K562 (cell line): Measurements from ENCODE around the gene CMIP. TPM values are rescaled to one million over a fixed set of nuclear protein-coding genes. Genes with fewer than 3 reads are reported as not detected.

ENCODE experiments used
- ATAC-seq: fragments of 200-7000 bp; cut with Tn5 transposase; 3 replicates; pipeline ENCODE4 v1.9.1; 2020; ENCODE audit warnings: moderate library complexity
- BruUV-seq: library from RNA; stranded (reverse); fragments of 400-500 nt; replicated peaks from 2 replicates; lab custom pipeline; 2021; lab: Mats Ljungman, UMichigan
- CTCF ChIA-PET: fragments of 300-600 bp; formaldehyde crosslinking; extraction: SDS; loops from one replicate; lab custom pipeline; 2021; ENCODE audit warnings: low intra/inter-chr PET ratio; lab: Yijun Ruan, JAX
- POLR2A ChIA-PET: fragments of 300-600, 350-650 bp; sonication (Branson Sonifier 250); formaldehyde crosslinking; extraction: SDS; loops from one replicate; lab custom pipeline; 2021; ENCODE audit warnings: antibody characterized with exemption, inconsistent platforms; lab: Yijun Ruan, JAX
- DNase-seq, 4 experiments: peaks; one replicate each; pipeline versions ENCODE4 v3.0.0 to v3.0.0-alpha.2; 2011 to 2018; ENCODE audit warnings: low spot score in 3 of 4, mixed read lengths in 3 of 4; ENCODE audit errors: extremely low read depth in 1 of 4
- FAIRE-seq: peaks from 2 replicates; lab custom pipeline; 2011; peaks lifted over from hg19 to GRCh38; lab: Jason Lieb, UNC
- H2AFZ ChIP-seq: 2 replicates; pipeline ENCODE4 v1.6.0; 2011; ENCODE audit warnings: low read depth, low read length, control low read depth, inconsistent platforms
- H3K27ac ChIP-seq: fragments of 200-600 bp; 3 replicates; pipeline ENCODE4 v1.8.0; 2011; ENCODE audit warnings: low read depth, mild to moderate bottlenecking, control low read depth, inconsistent platforms, low read length, moderate library complexity, mixed read lengths; ENCODE audit errors: extremely low read depth
- H3K27me3 ChIP-seq, 2 experiments: fragments of 300-600 bp in 1 of 2; 2 replicates in 1 of 2; 3 replicates in 1 of 2; pipeline versions ENCODE4 v1.6.0 to v1.8.0; 2011; ENCODE audit warnings: inconsistent platforms in 2 of 2, low read length in 2 of 2, mild to moderate bottlenecking in 1 of 2, mixed read lengths in 1 of 2, moderate library complexity in 1 of 2; ENCODE audit not compliant: control insufficient read depth in 2 of 2, insufficient read depth in 2 of 2
- H3K36me3 ChIP-seq: fragments of 300-600 bp; 3 replicates; pipeline ENCODE4 v1.8.0; 2011; ENCODE audit warnings: mild to moderate bottlenecking, low read length, inconsistent platforms; ENCODE audit not compliant: control insufficient read depth, insufficient read depth
- H3K4me1 ChIP-seq, 2 experiments: fragments of 200-600 bp in 1 of 2; replicated peaks in 1 of 2; 2 replicates in 1 of 2; 3 replicates in 1 of 2; pipeline versions ENCODE4 v1.5.1 to v1.8.0; 2011; ENCODE audit warnings: inconsistent platforms in 2 of 2, low read length in 2 of 2, mild to moderate bottlenecking in 1 of 2, mixed read lengths in 1 of 2, moderate library complexity in 1 of 2; ENCODE audit not compliant: control insufficient read depth in 2 of 2, insufficient read depth in 2 of 2
- H3K4me2 ChIP-seq: 2 replicates; pipeline ENCODE4 v1.6.1; 2011; ENCODE audit warnings: low read length, control low read depth, inconsistent platforms, mixed read lengths; ENCODE audit not compliant: insufficient read depth
- H3K4me3 ChIP-seq: fragments of 200-600 bp; sonication (generic), shearing (Covaris generic); 2 replicates; pipeline ENCODE4 v1.5.1; 2016; ENCODE audit warnings: control low read depth, inconsistent platforms
- H3K79me2 ChIP-seq: fragments of 200-600 bp; 3 replicates; pipeline ENCODE4 v1.8.0; 2011; ENCODE audit warnings: low read length, inconsistent platforms; ENCODE audit not compliant: control insufficient read depth, insufficient read depth
- H3K9ac ChIP-seq, 2 experiments: 2 replicates each; pipeline versions ENCODE4 v1.6.0 to v1.6.1; 2011; ENCODE audit warnings: low read depth in 2 of 2, low read length in 2 of 2, control low read depth in 1 of 2, inconsistent platforms in 1 of 2, mild to moderate bottlenecking in 1 of 2, mixed read lengths in 1 of 2; ENCODE audit not compliant: insufficient read depth in 1 of 2
- H3K9me1 ChIP-seq: one replicate; pipeline ENCODE4 v1.6.0; 2011; ENCODE audit warnings: inconsistent platforms, mild to moderate bottlenecking, low read length, moderate library complexity; ENCODE audit not compliant: control insufficient read depth, insufficient read depth
- H3K9me3 ChIP-seq: replicated peaks from 2 replicates; pipeline ENCODE4 v1.5.1; 2011; ENCODE audit warnings: low read depth, low read length, inconsistent platforms; ENCODE audit not compliant: control insufficient read depth, insufficient read depth
- H4K20me1 ChIP-seq: replicated peaks from 2 replicates; pipeline ENCODE4 v1.6.1; 2011; ENCODE audit warnings: low read length, inconsistent platforms, mixed read lengths; ENCODE audit not compliant: control insufficient read depth, insufficient read depth
- ARID3B ChIP-seq: fragments of 250-450 bp; sonication (Bioruptor Pico); IDR thresholded peaks from 2 replicates; pipeline ENCODE4 v1.4.0; 2020; ENCODE audit warnings: borderline replicate concordance
- FOXJ2 ChIP-seq: fragments of 200-800 bp; sonication (Bioruptor generic); IDR thresholded peaks from 2 replicates; pipeline ENCODE4 v1.6.1; 2016; ENCODE audit warnings: missing genetic modification characterization, missing compliant biosample characterization
- GTF2E2 ChIP-seq: fragments of 200-800 bp; sonication (Bioruptor generic); IDR thresholded peaks from 2 replicates; pipeline ENCODE4 v1.6.1; 2016; ENCODE audit warnings: missing genetic modification characterization, missing compliant biosample characterization
- RBBP5 ChIP-seq: fragments of 200-600 bp; sonication (generic); IDR thresholded peaks from 2 replicates; pipeline ENCODE4 v1.6.1; 2012; ENCODE audit warnings: borderline replicate concordance, mild to moderate bottlenecking, low read length, control low read depth, inconsistent platforms; ENCODE audit not compliant: insufficient read depth, poor library complexity, severe bottlenecking
- SIN3A ChIP-seq, 2 experiments: fragments of 150-350 bp in 1 of 2; IDR thresholded peaks; 2 replicates each; pipeline ENCODE4 v1.6.1; 2011 to 2016; ENCODE audit warnings: borderline replicate concordance in 2 of 2, low read depth in 2 of 2, low read length in 2 of 2, mild to moderate bottlenecking in 2 of 2, moderate library complexity in 2 of 2; ENCODE audit not compliant: control insufficient read depth in 1 of 2
- SMARCA4 ChIP-seq: fragments of 450-650 bp; IDR thresholded peaks from 2 replicates; pipeline ENCODE4 v1.6.1; 2016
- SMC3 ChIP-seq: conservative IDR thresholded peaks from 2 replicates; pipeline ENCODE4 v1.6.1; 2011; ENCODE audit warnings: low read depth, low read length, improper control_type of control experiment; ENCODE audit not compliant: insufficient read depth
- WGBS: fragments of 100-300 bp; shearing (Covaris generic); methylation state at CpG from one replicate; pipeline ENCODE4 v1.1.6; 2016; ENCODE audit warnings: low coverage, mixed read lengths; ENCODE audit not compliant: insufficient coverage; ENCODE audit errors: missing lambda C conversion rate; 5-methylcytosine and 5-hydroxymethylcytosine counted together
- in situ Hi-C: fragments of 300-500 bp; cut with MboI; formaldehyde crosslinking; loops from 4 replicates; pipeline ENCODE4 v1.15.0; 2018; ENCODE audit warnings: inconsistent platforms, mixed read lengths
- intact Hi-C: fragments of 100-400 bp; cut with micrococcal nuclease; formaldehyde crosslinking; loops from 2 replicates; pipeline ENCODE4 v1.14.2; 2022
- polyA plus RNA-seq, 8 experiments: library from polyadenylated mRNA; depleted of rRNA in 4 of 8; stranded (reverse) in 5 of 8; unstranded in 3 of 8; fragments of >200 nt; fragmentation: Nextera tagmentation in 2 of 8; fragmentation: Illumina TruSeq in 1 of 8; extraction: Ambion mirVana in 2 of 8; extraction: Trizol in 1 of 8; gene quantifications; 2 replicates each; pipeline versions ENCODE4 v1.2.1 to v1.2.3, GENCODE V29; 2011 to 2014; ENCODE audit warnings: inconsistent platforms in 1 of 8, missing spikeins in 1 of 8
- total RNA-seq, 7 experiments: library from RNA; depleted of rRNA in 6 of 7; stranded (reverse); fragments of >200 nt in 6 of 7; fragmentation: Illumina TruSeq in 2 of 7; extraction: Trizol in 2 of 7; gene quantifications; 2 replicates each; pipeline versions ENCODE4 v1.2.1 to v1.2.3, GENCODE V29; 2011 to 2021; ENCODE audit warnings: low replicate concordance in 1 of 7
- TF ChIP-seq, protein P1 (sequence below), 2 experiments: fragments of 200-800 bp in 1 of 2; sonication (Bioruptor generic) in 1 of 2; sonication (generic) in 1 of 2; formaldehyde crosslinking in 1 of 2; IDR thresholded peaks in 1 of 2; conservative IDR thresholded peaks in 1 of 2; 2 replicates each; pipeline versions ENCODE4 v1.5.0 to v1.6.1; 2016 to 2020; ENCODE audit warnings: missing compliant biosample characterization in 1 of 2, missing genetic modification characterization in 1 of 2, missing genetic modification reagents in 1 of 2
- TF ChIP-seq, protein P2 (sequence below): fragments of 450-650 bp; IDR thresholded peaks from one replicate; pipeline ENCODE4 v1.6.1; 2018; ENCODE audit warnings: mild to moderate bottlenecking, moderate library complexity; ENCODE audit not compliant: partially characterized antibody

Gene CMIP
- total and polyA plus RNA-seq, 9 of the 15 experiments (the other 6 are each of a cell fraction or from before 2014, with no cell fraction given) = 0.94 to 82.5 (median 10.3) TPM

DNA sequence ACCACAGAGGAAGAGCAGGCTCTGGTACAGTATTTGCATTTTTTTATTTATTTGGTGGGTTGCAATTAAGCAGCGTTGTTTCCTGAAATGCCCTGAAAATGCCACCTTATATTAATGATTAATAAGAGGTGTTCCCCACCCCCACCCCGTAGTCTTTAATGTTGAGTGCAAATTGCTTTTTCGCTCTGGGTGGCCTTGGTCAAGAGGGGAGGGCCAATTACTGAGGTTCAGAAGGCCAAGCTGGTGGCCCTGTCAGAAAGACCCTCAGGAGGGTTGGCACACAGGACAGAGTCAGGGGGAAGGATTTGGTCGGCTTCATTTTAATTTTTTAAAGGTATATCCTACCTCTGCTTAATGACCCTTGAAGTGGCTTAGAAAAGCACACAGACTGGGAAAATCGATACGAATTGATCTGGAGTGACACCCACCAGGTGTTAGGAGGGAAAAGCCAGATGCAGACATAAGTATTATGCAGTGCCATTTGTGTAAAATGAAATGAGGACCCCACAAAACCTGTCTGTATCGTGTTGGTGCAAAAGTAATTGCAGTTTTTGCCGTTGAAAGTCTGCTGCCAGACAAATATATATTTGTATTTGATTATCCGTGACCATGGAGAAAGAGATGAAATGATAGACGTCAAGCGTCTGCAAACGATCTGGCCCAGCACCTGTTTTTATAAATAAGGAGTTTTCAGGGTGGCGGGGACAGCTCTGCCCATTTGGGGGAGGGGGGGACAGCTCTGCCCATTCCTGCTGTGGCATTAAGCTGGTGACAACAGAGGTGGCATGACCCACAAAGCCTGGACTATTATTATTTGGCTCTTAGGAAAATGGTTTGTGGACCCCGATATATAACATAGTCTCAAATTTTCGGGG, 190.7 kb downstream of the CMIP start:
- Histone ChIP-seq H3K4me3 (no peak overlapping the region; the same call in 1 of the 2 replicates), H2AFZ (no peak overlapping the region), H3K9me1 (no peaks in the 10 kb centered on the region), H3K4me2 (peak overlapping the region; percentile 61), H3K36me3 (no peaks in the 10 kb centered on the region; the same call in 2 of the 3 replicates), H3K4me1 (peaks cover 71 to 78% of the 10 kb centered on the region in 2 experiments), H3K79me2 (peaks cover 80% of the 10 kb centered on the region), H3K9me3 (no peaks in the 10 kb centered on the region), H3K27ac (peak overlapping the region; percentile 79), H4K20me1 (no peaks in the 10 kb centered on the region; the same call in 1 of the 2 replicates), H3K27me3 (no peaks in the 10 kb centered on the region), H3K9ac (peak overlapping the region in 1 of 2 experiments; percentile 54; a peak in 2 of 4 replicates)
- DNase-seq = no peak
- BruUV-seq = TSS peak; percentile 27
- WGBS = 54% methylated on average over 15 of the region's 15 CpGs
- in situ Hi-C loops (no loop called here), intact Hi-C loops (loop anchor here (10.0 kb wide), 1 partner anchor 140 kb away; no protein-coding TSS in a partner anchor)
- ChIA-PET POLR2A (interaction anchor here (0.9 to 1.8 kb wide), 3 partner anchors 10 to 49 kb away, joined by 3 to 14 read pairs (median 4); no protein-coding TSS in a partner anchor), CTCF (interaction anchor here (0.6 kb wide), 1 partner anchor 80 kb away, joined by 5 read pairs; no protein-coding TSS in a partner anchor)
- ATAC-seq = no peak
- FAIRE-seq = no peak
- peak; percentile 88; the same call in 1 of the 2 replicates for TF ChIP-seq GTF2E2 (tag)
- TF ChIP-seq, protein P1, sequence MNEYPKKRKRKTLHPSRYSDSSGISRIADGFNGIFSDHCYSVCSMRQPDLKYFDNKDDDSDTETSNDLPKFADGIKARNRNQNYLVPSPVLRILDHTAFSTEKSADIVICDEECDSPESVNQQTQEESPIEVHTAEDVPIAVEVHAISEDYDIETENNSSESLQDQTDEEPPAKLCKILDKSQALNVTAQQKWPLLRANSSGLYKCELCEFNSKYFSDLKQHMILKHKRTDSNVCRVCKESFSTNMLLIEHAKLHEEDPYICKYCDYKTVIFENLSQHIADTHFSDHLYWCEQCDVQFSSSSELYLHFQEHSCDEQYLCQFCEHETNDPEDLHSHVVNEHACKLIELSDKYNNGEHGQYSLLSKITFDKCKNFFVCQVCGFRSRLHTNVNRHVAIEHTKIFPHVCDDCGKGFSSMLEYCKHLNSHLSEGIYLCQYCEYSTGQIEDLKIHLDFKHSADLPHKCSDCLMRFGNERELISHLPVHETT (CRISPR knock-in tag; conservative IDR thresholded peaks at IDR 0.05 in 1 of 2, IDR thresholded peaks at IDR 0.05 in 1 of 2) = peak in 1 of 2 experiments; percentile 65; a peak in 2 of 4 replicates
- TF ChIP-seq RBBP5 = peak; percentile 9
- TF ChIP-seq, protein P2, sequence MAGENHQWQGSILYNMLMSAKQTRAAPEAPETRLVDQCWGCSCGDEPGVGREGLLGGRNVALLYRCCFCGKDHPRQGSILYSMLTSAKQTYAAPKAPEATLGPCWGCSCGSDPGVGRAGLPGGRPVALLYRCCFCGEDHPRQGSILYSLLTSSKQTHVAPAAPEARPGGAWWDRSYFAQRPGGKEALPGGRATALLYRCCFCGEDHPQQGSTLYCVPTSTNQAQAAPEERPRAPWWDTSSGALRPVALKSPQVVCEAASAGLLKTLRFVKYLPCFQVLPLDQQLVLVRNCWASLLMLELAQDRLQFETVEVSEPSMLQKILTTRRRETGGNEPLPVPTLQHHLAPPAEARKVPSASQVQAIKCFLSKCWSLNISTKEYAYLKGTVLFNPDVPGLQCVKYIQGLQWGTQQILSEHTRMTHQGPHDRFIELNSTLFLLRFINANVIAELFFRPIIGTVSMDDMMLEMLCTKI = no peak
- peak; percentile 60; the same call in 1 of the 2 replicates for TF ChIP-seq FOXJ2
- TF ChIP-seq SMC3 = no peak
- peak in 1 of 2 experiments; percentile 12; a peak in 1 of 4 replicates for TF ChIP-seq SIN3A (IDR thresholded peaks at IDR 0.05; ENCODE audit: borderline replicate concordance in 2 of 2, control insufficient read depth in 1 of 2, low read depth in 2 of 2, low read length in 2 of 2)
- TF ChIP-seq SMARCA4 = peak; percentile 8; the same call in 1 of the 2 replicates
- 0 out of 2 replicates have a peak, but pooled peaks have one; percentile 4 for TF ChIP-seq ARID3B (CRISPR knock-in tag)
